Neural cell (in vitro differentiated cells): ENCODE data around the gene SP140. TPM values are rescaled to one million over a fixed set of nuclear protein-coding genes. Genes with fewer than 3 reads are reported as not detected.

Experiments
- H2AFZ ChIP-seq: fragments of 200-600, 300-800 bp; sonication (generic), shearing (Covaris generic); 2 replicates; pipeline ENCODE4 v1.6.0; 2014; ENCODE audit warnings: low read depth, mild to moderate bottlenecking, antibody characterized with exemption, low read length, moderate library complexity
- H3F3A ChIP-seq: fragments of 200-600 bp; shearing (Covaris generic); 2 replicates; pipeline ENCODE4 v1.6.1; 2016; ENCODE audit warnings: mild to moderate bottlenecking, moderate library complexity, mixed read lengths, antibody characterized with exemption, low read length; ENCODE audit not compliant: insufficient read depth, poor library complexity, severe bottlenecking
- H3K27ac ChIP-seq: fragments of 200-600, 300-800 bp; sonication (generic), shearing (Covaris generic); 2 replicates; pipeline ENCODE4 v1.5.1; 2014; ENCODE audit warnings: mild to moderate bottlenecking, low read length, moderate library complexity
- H3K27me3 ChIP-seq: fragments of 300-800, 200-600 bp; sonication (generic), shearing (Covaris generic); 2 replicates; pipeline ENCODE4 v1.6.0; 2014; ENCODE audit warnings: mild to moderate bottlenecking, low read depth, low read length, moderate library complexity; ENCODE audit not compliant: insufficient read depth
- H3K36me3 ChIP-seq: fragments of 300-800, 200-600 bp; sonication (generic), shearing (Covaris generic); 2 replicates; pipeline ENCODE4 v1.5.1; 2014; ENCODE audit warnings: mild to moderate bottlenecking, antibody characterized with exemption, low read length, moderate library complexity; ENCODE audit not compliant: insufficient read depth
- H3K4me2 ChIP-seq: fragments of 300-800, 200-600 bp; sonication (generic), shearing (Covaris generic); 2 replicates; pipeline ENCODE4 v1.6.0; 2014; ENCODE audit warnings: mild to moderate bottlenecking, low read length
- H3K4me3 ChIP-seq: fragments of 300-800, 200-600 bp; sonication (generic), shearing (Covaris generic); 2 replicates; pipeline ENCODE4 v1.5.1; 2014; ENCODE audit warnings: mild to moderate bottlenecking, low read length, moderate library complexity
- H3K79me2 ChIP-seq: fragments of 200-600 bp; shearing (Covaris generic); replicated peaks from 2 replicates; pipeline ENCODE4 v1.6.0; 2014; ENCODE audit warnings: mild to moderate bottlenecking, low read length, moderate library complexity; ENCODE audit not compliant: insufficient read depth
- H3K9ac ChIP-seq: fragments of 300-800, 200-600 bp; sonication (generic), shearing (Covaris generic); 2 replicates; pipeline ENCODE4 v1.6.1; 2016; ENCODE audit warnings: mild to moderate bottlenecking, low read length, mixed read lengths
- H3K9me2 ChIP-seq: fragments of 200-600 bp; shearing (Covaris generic); 2 replicates; pipeline ENCODE4 v1.6.1; 2016; ENCODE audit warnings: mild to moderate bottlenecking, low read length, mixed read lengths; ENCODE audit not compliant: insufficient read depth
- H3K9me3 ChIP-seq: fragments of 200-600, 300-800 bp; sonication (generic), shearing (Covaris generic); 2 replicates; pipeline ENCODE4 v1.6.1; 2016; ENCODE audit warnings: mild to moderate bottlenecking, mixed run types, low read length, moderate library complexity, mixed read lengths
- H4K20me1 ChIP-seq: fragments of 200-600 bp; shearing (Covaris generic); 2 replicates; pipeline ENCODE4 v1.6.1; 2016; ENCODE audit warnings: mild to moderate bottlenecking, mixed run types; ENCODE audit not compliant: insufficient read depth
- CTCF ChIP-seq: fragments of 450-650 bp; IDR thresholded peaks from 2 replicates; pipeline ENCODE4 v1.5.1; 2014; ENCODE audit warnings: antibody characterized with exemption, mild to moderate bottlenecking, moderate library complexity; ENCODE audit not compliant: poor library complexity, severe bottlenecking
- EP300 ChIP-seq: fragments of 450-650 bp; conservative IDR thresholded peaks from 2 replicates; pipeline ENCODE4 v1.6.1; 2014; ENCODE audit warnings: antibody characterized with exemption, mild to moderate bottlenecking, moderate library complexity; ENCODE audit not compliant: poor library complexity, severe bottlenecking
- EZH2 ChIP-seq: fragments of 200-600, 300-800 bp; shearing (Covaris generic), sonication (generic); IDR thresholded peaks from 2 replicates; pipeline ENCODE4 v1.6.1; 2014; ENCODE audit warnings: antibody characterized with exemption, low read length, borderline replicate concordance, mild to moderate bottlenecking; ENCODE audit not compliant: insufficient read depth, poor library complexity, severe bottlenecking
- MXI1 ChIP-seq: fragments of 450-650 bp; conservative IDR thresholded peaks from 2 replicates; pipeline ENCODE4 v1.6.1; 2014; ENCODE audit warnings: antibody characterized with exemption, mild to moderate bottlenecking; ENCODE audit not compliant: poor library complexity, severe bottlenecking
- POLR2AphosphoS5 ChIP-seq: IDR thresholded peaks from 2 replicates; pipeline ENCODE4 v1.6.1; 2012
- RAD21 ChIP-seq: fragments of 450-650 bp; conservative IDR thresholded peaks from 2 replicates; pipeline ENCODE4 v1.6.1; 2014; ENCODE audit warnings: antibody characterized with exemption, mild to moderate bottlenecking, moderate library complexity
- SMC3 ChIP-seq: fragments of 450-650 bp; conservative IDR thresholded peaks from 2 replicates; pipeline ENCODE4 v1.6.1; 2014; ENCODE audit warnings: antibody characterized with exemption, mild to moderate bottlenecking, moderate library complexity; ENCODE audit not compliant: poor library complexity
- TAF1 ChIP-seq: IDR thresholded peaks from 2 replicates; pipeline ENCODE4 v1.6.1; 2012; ENCODE audit warnings: low read depth
- polyA plus RNA-seq: library from polyadenylated mRNA; depleted of rRNA; stranded (reverse); fragments of >200 nt; gene quantifications from 2 replicates; pipeline ENCODE4 v1.2.3, GENCODE V29; 2014
- TF ChIP-seq, protein P1 (sequence below): IDR thresholded peaks from 2 replicates; pipeline ENCODE4 v1.6.1; 2012; ENCODE audit warnings: borderline replicate concordance

The SP140 gene
- polyA plus RNA-seq, 1 donor from 2014 or later: 0.74 TPM

DNA sequence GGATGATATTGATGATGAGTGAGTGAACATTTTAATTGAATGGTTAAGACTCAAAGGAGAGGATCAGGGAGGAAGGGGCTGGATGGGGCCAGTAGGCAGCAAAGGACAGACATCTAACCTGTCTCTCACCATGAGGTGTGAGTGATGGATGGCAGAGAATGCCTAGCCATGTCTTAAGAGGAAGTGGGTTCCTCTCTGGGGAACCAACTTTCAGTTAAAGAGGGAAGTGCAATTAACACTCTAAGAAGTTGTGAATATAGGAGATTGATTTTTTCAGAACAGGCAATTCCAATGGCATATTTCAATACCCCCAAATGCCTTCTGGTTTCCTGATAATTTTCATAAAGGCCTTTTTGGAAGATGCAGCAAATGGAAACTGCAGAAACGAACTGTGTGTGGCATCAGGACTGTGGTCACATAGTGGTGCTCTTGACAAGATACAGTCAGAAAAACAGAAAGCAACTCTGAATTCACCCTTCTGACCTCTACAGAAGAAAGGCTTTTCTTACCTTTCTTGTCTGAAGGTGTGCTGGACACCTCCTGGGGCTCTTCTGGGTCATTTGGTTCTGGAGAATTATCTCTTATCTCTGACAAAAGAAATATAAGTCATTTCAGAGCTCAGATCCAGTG is 16.0 kb upstream of the SP140 start:
- no peaks in the 10 kb centered on the region for H4K20me1 ChIP-seq
- no peak overlapping the region for H3K9ac ChIP-seq
- no peak overlapping the region for H3K4me2 ChIP-seq
- no peak overlapping the region for H2AFZ ChIP-seq
- H3K27ac ChIP-seq: no peak overlapping the region
- no peaks in the 10 kb centered on the region for H3K9me2 ChIP-seq
- no peaks in the 10 kb centered on the region for H3F3A ChIP-seq
- H3K4me3 ChIP-seq: no peak overlapping the region
- H3K27me3 ChIP-seq: no peaks in the 10 kb centered on the region
- H3K79me2 ChIP-seq: no peaks in the 10 kb centered on the region
- TF ChIP-seq EZH2 (no peak), RAD21 (no peak), CTCF (no peak), MXI1 (no peak), SMC3 (no peak)
- no peaks in the 10 kb centered on the region for H3K9me3 ChIP-seq
- H3K36me3 ChIP-seq: no peaks in the 10 kb centered on the region

DNA sequence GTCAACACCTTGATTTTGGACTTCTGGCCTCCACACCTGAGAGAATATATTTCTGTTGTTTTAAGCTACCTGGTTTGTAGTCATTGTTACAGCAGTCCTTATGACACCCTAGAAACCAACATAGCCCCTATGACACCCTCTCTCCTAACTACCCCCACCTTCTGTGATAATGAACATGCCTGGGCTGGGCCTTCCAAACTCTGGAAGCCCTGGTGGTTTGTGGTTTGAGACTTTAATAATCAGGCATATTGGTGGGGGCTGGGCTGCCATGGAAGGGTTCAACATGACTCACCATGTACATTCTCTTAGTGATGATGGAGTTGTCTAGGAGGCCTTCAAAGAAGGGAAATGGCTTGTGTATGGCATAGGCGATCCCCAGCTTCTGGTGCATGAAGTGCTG is 9.0 kb upstream of the SP140 start:
- no peaks in the 10 kb centered on the region for H3K79me2 ChIP-seq
- H3K36me3 ChIP-seq: no peaks in the 10 kb centered on the region
- H3F3A ChIP-seq: no peaks in the 10 kb centered on the region
- H3K4me2 ChIP-seq: no peak overlapping the region
- H4K20me1 ChIP-seq: no peaks in the 10 kb centered on the region
- H3K27ac ChIP-seq: no peak overlapping the region
- H3K9me2 ChIP-seq: no peaks in the 10 kb centered on the region
- H2AFZ ChIP-seq: no peak overlapping the region
- no peak for TF ChIP-seq RAD21
- no peak for TF ChIP-seq TAF1
- TF ChIP-seq POLR2AphosphoS5: no peak
- TF ChIP-seq, protein P1, sequence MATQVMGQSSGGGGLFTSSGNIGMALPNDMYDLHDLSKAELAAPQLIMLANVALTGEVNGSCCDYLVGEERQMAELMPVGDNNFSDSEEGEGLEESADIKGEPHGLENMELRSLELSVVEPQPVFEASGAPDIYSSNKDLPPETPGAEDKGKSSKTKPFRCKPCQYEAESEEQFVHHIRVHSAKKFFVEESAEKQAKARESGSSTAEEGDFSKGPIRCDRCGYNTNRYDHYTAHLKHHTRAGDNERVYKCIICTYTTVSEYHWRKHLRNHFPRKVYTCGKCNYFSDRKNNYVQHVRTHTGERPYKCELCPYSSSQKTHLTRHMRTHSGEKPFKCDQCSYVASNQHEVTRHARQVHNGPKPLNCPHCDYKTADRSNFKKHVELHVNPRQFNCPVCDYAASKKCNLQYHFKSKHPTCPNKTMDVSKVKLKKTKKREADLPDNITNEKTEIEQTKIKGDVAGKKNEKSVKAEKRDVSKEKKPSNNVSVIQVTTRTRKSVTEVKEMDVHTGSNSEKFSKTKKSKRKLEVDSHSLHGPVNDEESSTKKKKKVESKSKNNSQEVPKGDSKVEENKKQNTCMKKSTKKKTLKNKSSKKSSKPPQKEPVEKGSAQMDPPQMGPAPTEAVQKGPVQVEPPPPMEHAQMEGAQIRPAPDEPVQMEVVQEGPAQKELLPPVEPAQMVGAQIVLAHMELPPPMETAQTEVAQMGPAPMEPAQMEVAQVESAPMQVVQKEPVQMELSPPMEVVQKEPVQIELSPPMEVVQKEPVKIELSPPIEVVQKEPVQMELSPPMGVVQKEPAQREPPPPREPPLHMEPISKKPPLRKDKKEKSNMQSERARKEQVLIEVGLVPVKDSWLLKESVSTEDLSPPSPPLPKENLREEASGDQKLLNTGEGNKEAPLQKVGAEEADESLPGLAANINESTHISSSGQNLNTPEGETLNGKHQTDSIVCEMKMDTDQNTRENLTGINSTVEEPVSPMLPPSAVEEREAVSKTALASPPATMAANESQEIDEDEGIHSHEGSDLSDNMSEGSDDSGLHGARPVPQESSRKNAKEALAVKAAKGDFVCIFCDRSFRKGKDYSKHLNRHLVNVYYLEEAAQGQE: no peak
- TF ChIP-seq EP300: no peak
- no peak for TF ChIP-seq SMC3
- TF ChIP-seq EZH2: no peak
- no peak for TF ChIP-seq MXI1
- TF ChIP-seq CTCF: no peak
- H3K9me3 ChIP-seq: no peaks in the 10 kb centered on the region
- no peak overlapping the region for H3K4me3 ChIP-seq
- H3K9ac ChIP-seq: no peak overlapping the region
- no peaks in the 10 kb centered on the region for H3K27me3 ChIP-seq
